ENCODE data around the gene FBXW11.

DNA sequence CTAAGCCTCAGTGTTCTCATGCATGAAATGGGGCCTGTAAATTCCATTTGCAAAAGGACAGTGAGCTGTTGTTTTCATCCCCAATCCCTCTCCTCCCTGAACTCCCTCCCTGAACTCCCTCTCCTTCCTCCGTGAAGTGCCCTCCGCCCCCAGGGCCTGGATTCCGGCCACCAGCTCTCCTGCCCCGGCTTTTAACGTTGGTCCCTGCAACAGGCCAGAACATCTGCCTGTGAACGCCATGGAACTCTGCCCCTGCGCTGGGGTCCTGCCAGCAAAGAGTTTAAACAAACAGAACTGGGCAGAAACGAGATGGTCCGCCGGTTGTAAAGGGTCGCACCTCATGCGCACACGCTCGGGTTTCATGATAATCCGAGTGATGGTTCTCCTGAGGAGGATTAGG, 158.4 kb downstream of the FBXW11 start:
- TF ChIP-seq, protein P1, sequence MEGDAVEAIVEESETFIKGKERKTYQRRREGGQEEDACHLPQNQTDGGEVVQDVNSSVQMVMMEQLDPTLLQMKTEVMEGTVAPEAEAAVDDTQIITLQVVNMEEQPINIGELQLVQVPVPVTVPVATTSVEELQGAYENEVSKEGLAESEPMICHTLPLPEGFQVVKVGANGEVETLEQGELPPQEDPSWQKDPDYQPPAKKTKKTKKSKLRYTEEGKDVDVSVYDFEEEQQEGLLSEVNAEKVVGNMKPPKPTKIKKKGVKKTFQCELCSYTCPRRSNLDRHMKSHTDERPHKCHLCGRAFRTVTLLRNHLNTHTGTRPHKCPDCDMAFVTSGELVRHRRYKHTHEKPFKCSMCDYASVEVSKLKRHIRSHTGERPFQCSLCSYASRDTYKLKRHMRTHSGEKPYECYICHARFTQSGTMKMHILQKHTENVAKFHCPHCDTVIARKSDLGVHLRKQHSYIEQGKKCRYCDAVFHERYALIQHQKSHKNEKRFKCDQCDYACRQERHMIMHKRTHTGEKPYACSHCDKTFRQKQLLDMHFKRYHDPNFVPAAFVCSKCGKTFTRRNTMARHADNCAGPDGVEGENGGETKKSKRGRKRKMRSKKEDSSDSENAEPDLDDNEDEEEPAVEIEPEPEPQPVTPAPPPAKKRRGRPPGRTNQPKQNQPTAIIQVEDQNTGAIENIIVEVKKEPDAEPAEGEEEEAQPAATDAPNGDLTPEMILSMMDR (IDR thresholded peaks at IDR 0.05), result no peak
- no peak for TF ChIP-seq EP300 (IDR thresholded peaks at IDR 0.05)
- no peak for TF ChIP-seq POLR2AphosphoS5 (IDR thresholded peaks at IDR 0.05)

All from suprapubic skin (tissue), 4 donors.